Measurements from ENCODE around the gene ADAMTS12.

DNA sequence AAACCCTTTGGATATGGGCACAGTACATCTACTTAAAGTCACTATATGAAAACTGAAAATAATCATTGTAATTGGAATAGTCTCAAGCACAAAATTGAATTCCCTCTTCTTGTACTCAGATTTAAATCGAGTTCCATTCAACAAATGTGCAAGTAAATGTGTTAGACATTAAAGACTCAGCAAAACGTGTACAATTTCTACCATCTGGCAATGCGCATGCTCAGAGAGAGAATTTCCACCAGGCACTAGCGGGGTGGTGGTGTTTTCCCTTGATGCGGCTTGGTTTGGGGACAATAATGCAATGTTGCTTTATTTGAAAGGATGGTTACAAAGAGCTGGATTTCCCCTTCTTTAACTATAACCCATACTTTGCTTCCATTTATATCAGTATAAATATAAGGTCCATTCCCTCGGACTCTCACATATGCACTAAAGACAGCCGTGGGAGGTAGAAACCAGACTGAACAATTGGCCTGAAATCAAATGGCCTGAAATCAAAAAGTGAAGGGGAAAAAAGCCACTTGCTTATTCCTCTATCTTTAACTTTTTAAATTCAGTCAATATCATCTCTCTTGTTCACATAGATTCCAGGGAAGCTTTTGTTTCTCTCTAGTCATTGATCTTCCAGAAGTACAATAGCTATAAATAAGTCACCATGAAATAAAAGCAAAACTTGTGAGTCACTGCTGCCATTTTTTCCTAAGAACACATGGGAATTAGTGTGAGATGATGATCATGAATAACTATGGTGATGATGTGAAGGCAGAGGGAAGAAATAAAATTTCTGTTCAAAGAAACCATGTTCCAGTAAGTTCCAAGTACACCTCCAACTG, 59.2 kb downstream of the ADAMTS12 start:
- no peak for TF ChIP-seq DDX20 (tag; IDR thresholded peaks at IDR 0.05; ENCODE audit: low read depth)
- TF ChIP-seq, protein P1, sequence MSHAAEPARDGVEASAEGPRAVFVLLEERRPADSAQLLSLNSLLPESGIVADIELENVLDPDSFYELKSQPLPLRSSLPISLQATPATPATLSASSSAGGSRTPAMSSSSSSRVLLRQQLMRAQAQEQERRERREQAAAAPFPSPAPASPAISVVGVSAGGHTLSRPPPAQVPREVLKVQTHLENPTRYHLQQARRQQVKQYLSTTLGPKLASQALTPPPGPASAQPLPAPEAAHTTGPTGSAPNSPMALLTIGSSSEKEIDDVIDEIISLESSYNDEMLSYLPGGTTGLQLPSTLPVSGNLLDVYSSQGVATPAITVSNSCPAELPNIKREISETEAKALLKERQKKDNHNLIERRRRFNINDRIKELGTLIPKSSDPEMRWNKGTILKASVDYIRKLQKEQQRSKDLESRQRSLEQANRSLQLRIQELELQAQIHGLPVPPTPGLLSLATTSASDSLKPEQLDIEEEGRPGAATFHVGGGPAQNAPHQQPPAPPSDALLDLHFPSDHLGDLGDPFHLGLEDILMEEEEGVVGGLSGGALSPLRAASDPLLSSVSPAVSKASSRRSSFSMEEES (CRISPR knock-in tag; IDR thresholded peaks at IDR 0.05), result no peak
- no peak for TF ChIP-seq TCF7L2 (IDR thresholded peaks at IDR 0.05; ENCODE audit: low read depth, low read length)
- TF ChIP-seq, protein P2, sequence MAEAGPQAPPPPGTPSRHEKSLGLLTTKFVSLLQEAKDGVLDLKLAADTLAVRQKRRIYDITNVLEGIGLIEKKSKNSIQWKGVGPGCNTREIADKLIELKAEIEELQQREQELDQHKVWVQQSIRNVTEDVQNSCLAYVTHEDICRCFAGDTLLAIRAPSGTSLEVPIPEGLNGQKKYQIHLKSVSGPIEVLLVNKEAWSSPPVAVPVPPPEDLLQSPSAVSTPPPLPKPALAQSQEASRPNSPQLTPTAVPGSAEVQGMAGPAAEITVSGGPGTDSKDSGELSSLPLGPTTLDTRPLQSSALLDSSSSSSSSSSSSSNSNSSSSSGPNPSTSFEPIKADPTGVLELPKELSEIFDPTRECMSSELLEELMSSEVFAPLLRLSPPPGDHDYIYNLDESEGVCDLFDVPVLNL (CRISPR knock-in tag; IDR thresholded peaks at IDR 0.05; ENCODE audit: low read depth), result no peak
- no peak for TF ChIP-seq SP1 (CRISPR knock-in tag; IDR thresholded peaks at IDR 0.05)
- TF ChIP-seq MAFG (tag; conservative IDR thresholded peaks at IDR 0.05), result no peak
- TF ChIP-seq NFATC3 (IDR thresholded peaks at IDR 0.05), result no peak
- TF ChIP-seq POLR2AphosphoS5 (IDR thresholded peaks at IDR 0.05; ENCODE audit: control insufficient read depth, insufficient read depth, low read depth, low read length), result no peak
- no peak for TF ChIP-seq CREM (IDR thresholded peaks at IDR 0.05; ENCODE audit: low read depth)
- no peak for TF ChIP-seq JUN (IDR thresholded peaks at IDR 0.05; ENCODE audit: borderline replicate concordance, low read depth, low read length)
- TF ChIP-seq JUN (CRISPR knock-in tag; IDR thresholded peaks at IDR 0.05; ENCODE audit: borderline replicate concordance), result no peak
- TF ChIP-seq MED1 (CRISPR knock-in tag; IDR thresholded peaks at IDR 0.05; ENCODE audit: borderline replicate concordance), result no peak
